IPS DF 4.7 (cell line): Measurements from ENCODE around the gene NDUFB5.
"Not testable (repeated sequence)": the region's sequence is repeated elsewhere in the genome, so short reads cannot be mapped to it uniquely, and the experiment has no call there.

Experiments
- DNase-seq: peaks from one replicate; pipeline ENCODE4 v3.0.0-alpha.2; 2013; ENCODE audit warnings: low spot score; ENCODE audit errors: extremely low read depth

The NDUFB5 gene

DNA sequence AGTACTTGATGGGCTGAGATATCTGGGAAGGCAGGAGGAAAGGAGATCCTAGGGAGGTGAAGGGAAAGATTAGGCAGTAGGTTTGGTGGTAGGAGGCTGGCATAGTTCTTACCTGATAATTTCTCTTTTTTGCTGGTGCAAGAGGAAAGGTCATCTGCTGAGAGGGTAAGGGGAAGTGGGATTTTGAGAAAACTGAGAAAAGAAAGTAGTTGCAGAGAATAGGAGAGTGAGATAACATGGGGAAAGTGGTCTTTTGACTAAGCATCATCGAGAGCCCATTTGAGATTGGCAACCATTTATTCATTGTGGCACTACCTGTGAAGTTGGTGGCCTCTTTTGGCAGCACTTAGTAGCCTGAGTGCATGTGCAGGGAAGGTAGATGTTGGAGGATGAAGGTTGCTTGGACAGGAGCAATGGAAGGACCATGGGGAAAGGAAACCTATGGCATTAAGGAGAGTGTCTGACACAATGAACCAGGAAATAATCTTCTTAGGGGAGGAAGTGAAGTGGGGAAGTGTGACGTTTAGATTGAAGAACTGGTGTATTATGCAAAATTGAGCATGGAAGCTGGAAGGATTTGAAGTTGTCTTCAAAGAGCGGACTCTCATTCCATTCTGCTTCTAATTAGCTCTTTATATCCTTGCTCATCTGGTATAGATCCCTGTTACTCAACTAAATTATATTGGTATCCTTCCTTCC lies 26.3 kb downstream of the NDUFB5 start:
- DNase-seq: no peak

- no peak for DNase-seq
Measured at GRCh38 chr3:179640469-179640868, 35.9 kb downstream of the NDUFB5 start.

DNA sequence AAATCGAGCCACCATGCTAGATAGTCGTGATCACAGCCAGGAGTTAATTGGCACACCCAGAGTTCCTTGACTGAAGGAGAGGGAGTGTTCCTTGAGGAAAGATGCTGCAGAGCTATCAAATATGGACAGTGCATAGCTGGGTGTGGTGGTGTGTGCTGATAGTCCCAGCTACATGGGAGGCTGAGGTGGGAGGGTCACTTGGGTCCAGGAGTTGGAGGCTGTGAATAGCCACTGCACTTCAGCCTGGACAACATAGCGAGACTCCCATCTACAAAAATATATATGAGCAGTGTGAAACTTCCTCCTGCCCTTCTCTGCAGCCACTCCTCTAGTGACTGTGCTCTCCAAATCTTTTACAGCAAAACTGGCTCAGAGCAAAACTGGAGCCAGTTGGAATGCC lies 38.3 kb downstream of the NDUFB5 start:
- no peak for DNase-seq

- not testable (repeated sequence) for DNase-seq
Measured at GRCh38 chr3:179643837-179644236, 39.2 kb downstream of the NDUFB5 start.

DNA sequence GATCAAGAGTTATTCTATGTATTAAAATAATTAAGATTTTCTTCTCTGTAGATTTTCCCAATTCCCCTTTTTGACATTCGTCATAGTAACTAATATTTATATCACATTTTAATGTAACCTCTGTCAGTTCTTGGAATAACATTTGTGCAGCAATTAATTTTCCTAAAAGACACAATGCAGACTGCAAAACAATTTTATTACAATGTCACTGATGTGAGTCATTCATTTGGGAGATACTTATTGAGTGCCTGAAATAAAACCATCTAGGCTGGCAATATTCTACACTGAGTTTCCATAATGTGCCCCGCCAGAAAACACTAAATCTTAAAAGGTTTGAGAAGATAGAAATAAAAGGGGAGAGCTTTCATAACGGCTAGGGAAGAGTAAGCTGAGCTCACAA lies 41.6 kb downstream of the NDUFB5 start:
- DNase-seq: no peak

DNA sequence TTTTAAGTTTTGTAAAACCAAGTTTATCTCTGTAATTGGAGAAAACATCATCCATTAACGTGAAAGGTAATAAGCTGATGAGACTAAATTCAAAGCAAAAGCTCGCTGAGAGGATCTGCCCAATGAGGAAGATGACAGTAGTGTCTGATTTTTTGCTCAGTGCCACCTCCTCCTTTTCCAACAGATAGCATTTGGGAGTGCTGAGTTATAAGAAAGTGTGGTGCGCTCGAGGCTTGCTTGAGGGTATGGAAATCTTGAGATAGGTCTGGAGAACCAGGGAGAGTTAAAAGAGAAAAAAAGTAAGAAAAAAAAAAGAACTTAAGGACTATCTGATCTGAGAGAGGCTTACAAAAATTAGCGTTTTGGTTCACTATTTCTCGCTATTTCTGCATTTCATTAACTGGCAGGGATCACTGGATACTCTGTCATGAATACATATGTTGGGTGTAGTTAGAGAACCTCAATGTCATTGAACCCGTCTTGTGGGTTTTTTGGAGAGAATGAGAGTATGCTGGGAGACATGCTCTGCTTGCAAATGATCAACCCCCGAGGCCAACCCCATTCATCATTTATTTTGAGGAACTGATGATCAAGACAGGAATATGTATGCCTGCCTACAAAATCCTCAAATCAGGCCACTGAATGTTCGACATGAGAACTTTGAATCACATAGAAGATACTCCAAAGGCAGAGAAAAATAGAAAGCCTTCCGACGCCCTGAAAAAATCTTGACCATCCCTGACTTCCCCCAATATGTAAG lies 47.3 kb downstream of the NDUFB5 start:
- no peak for DNase-seq

DNA sequence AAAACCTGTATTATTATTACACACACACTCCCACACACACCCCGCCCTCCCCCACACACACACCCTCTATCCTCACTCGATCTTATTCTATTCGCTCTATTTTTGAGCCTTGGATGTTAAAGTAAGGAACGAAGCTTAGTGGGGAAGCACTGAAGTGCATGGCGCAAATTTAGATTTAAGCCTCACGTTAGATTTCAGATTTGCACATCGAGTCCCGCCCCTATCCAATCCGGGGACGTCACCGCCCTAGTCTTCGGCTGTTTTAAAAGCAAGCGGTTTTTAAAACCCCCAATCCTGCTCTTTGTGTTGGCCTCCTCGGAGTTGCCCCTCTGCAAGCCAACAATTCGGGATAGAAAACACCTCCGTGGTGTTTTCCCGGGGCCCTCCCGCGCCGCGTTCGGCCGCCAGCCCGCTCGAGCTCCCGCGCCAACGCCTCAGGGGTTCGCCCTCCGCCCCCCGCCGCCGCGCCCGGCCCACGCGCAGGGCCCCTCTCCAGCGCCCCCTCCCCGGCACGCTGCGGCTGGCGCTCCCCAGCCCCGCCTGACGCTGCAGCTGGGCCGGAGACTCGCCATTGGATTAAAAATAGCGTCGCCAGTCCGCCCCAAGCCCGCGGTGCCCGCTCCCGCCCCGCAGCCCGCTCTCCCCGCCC lies 48.0 kb downstream of the NDUFB5 start, which contains the start of gene USP13:
USP13 (plus strand) TSS at position 594 of the 649 bp plus-strand sequence. CDS start 186 bp downstream, outside the sequence.
- DNase-seq: no peak

- no peak for DNase-seq
Measured at GRCh38 chr3:179653096-179653797, 48.7 kb downstream of the NDUFB5 start.

DNA sequence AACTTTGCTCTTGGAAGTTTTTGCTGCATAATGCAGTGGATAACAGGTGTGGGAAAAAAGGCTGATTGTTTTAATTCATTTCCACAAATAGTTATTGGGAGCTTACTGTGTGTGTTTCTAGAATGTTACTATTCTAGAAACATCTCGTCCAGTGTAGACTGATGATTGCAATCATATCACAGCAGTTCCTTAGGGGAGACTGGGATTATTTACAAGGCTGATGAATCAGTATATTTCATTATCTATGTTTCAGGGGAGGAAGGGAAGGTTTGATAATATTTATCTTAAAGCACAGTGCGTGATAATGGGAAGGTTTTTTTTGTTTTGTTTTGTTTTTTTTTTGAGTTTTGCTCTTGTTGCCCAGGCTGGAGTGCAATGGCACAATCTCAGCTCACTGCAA lies 50.6 kb downstream of the NDUFB5 start:
- no peak for DNase-seq

DNA sequence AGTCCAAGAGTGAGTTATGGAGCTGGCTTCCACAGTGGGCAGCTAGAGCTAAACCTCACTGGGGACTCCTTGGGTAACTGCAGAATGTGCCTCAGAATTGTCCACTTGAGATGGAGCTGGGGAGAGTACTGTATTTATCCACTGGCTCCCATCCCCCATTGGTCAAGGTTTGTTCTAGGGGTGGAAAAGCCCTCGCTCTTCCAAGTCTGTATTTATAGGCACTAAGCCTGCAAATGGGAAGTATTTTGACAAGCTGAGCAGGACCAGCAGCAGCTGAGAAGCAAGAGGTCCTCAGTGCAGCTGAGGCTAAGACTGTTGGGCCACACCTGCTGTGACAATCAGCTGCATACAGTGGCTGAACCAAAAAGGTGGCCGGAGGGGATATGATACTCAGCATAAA lies 54.0 kb downstream of the NDUFB5 start:
- DNase-seq: no peak

GRCh38 chr3:179660872-179661271 lies 56.3 kb downstream of the NDUFB5 start:
- no peak for DNase-seq

- no peak for DNase-seq
Measured at GRCh38 chr3:179661777-179662176, 57.2 kb downstream of the NDUFB5 start.

GRCh38 chr3:179663093-179663492 lies 58.5 kb downstream of the NDUFB5 start:
- no peak for DNase-seq

DNA sequence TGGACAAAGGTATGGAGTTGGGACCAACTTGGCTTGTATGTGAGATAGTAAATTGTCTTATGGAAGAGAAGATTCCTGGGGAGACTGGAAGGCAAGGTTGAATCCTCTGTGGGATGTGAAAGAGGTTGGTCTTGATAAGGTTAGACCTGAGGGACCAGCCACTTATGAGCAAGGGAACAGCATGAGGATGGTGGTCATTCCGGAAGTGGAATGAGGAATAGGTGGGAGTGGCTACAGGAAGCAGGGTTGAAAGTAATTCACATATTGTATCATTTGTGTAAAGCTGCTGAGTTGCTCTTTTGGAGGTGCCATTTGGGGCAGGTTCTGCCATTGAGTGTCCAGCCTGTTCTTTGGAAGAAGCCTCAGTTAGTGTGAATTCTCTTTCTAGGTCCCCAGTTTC lies 61.4 kb downstream of the NDUFB5 start:
- no peak for DNase-seq

GRCh38 chr3:179666436-179667035 lies 61.9 kb downstream of the NDUFB5 start:
- DNase-seq: no peak

DNA sequence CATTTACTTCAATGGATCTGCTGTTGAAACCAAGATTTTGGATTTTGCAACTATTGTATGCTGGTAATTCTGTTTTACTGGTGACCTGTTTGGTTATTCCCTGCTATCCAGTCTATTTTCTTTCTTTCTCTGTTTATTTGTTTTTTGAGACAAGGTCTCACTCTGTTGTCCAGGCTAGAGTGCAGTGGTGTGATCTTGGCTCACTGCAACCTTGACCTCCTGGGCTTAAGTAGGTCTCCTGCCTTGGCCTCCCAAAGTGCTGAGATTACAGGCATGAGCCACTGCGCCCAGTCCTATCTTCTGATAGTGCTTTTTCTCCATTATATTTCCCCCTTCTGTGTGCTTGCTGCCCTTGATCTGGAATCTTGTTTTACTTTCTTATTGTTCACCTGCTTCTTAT lies 63.8 kb downstream of the NDUFB5 start:
- no peak for DNase-seq

- no peak for DNase-seq
Measured at GRCh38 chr3:179670311-179670710, 65.7 kb downstream of the NDUFB5 start.

DNA sequence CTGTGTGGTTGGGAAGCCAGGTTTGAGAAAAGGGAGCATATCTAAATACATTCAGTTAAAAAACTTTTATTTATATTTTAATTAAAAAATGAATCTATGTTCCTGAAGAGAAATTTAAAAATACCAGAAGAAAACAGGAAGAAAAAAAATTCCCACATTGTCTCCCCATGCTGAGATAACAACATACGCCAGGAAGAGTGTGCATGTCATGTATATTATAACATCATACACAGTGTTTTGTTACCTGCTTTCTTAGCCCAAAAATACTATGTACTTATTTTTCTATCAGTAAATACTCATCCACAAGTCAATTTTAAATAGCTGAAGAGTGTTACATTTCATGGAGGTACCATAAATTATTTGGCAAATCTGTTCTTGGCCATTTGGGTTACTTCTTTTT lies 66.7 kb downstream of the NDUFB5 start:
- no peak for DNase-seq

- no peak for DNase-seq
Measured at GRCh38 chr3:179671747-179672242, 67.2 kb downstream of the NDUFB5 start.

- DNase-seq: no peak
Measured at GRCh38 chr3:179672918-179673317, 68.3 kb downstream of the NDUFB5 start.

DNA sequence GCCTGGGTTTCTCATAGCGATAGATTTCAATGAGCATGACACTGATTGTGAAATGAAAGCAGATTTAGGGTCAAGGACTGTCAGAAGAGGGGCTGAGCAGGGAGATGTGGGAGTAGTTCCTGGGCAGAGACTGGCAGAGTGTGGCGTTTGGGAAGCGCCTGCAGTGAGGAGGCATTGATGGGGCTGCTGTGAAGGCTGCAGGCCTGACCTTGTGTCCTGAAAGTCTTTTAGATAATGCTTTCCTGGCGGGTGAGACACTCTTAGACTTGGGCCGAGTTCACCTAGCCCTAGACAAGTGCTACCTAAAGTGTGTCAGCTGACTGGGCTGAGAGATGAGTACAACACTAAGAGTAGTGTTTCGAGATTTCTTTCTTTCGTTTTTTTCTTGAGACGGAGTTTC lies 68.9 kb downstream of the NDUFB5 start:
- no peak for DNase-seq
